Measurements from ENCODE around the gene HPS4. TPM values are rescaled to one million over a fixed set of nuclear protein-coding genes. Genes with fewer than 3 reads are reported as not detected.

Gene HPS4
- total and polyA plus RNA-seq, 2 donors (not counting 1 experiment from before 2014, with no cell fraction given): 23.0 to 37.7 TPM

DNA sequence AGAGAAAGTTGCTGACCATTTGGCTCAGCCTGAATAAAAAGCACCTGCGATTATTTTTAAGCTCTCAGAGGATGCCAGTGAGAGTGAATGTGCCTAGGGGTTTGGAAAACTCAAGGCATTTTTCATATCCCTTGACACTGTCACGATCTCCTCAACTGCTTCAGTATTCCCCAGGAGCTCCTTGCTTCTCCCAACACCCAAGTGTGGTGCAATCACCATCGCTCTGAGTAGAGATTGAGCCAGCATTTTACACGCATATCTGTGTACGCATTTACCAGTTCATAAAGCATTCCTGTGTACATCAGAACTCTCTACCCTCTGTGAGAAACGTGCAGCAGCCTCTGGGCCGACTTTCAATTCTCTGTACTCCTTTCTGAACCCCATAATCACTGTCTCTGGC, 1.4 kb upstream of the HPS4 start:
- Histone ChIP-seq H3K79me2 (ENCODE audit: control insufficient read depth, insufficient read depth, low read length) (peaks cover 15% of the 10 kb centered on the region), H3K27ac (ENCODE audit: insufficient read depth, low read length) (peak overlapping the region; percentile 93), H3K4me1 (ENCODE audit: control insufficient read depth, extremely low read depth, insufficient read depth, low read length) (peaks cover 9% of the 10 kb centered on the region), H3K4me2 (ENCODE audit: extremely low read depth, insufficient read depth, low read length) (peak overlapping the region; percentile 96), H4K20me1 (ENCODE audit: control insufficient read depth, extremely low read depth, insufficient read depth, low read length) (no peaks in the 10 kb centered on the region), H3K36me3 (ENCODE audit: control insufficient read depth, insufficient read depth, low read length) (peaks cover 6% of the 10 kb centered on the region), H2AFZ (ENCODE audit: low read length) (no peak overlapping the region), H3K9ac (ENCODE audit: insufficient read depth, low read length) (peak overlapping the region; percentile 21), H3K27me3 (ENCODE audit: control insufficient read depth, insufficient read depth, low read length) (no peaks in the 10 kb centered on the region), H3K9me3 (ENCODE audit: control insufficient read depth, insufficient read depth, low read depth, low read length) (no peaks in the 10 kb centered on the region), H3K4me3 (replicated peaks in 1 of 4; ENCODE audit: control extremely low read depth in 1 of 4, insufficient read depth in 1 of 4, low read depth in 3 of 4, low read length in 4 of 4) (peak overlapping the region in 3 of 4 experiments; percentile 77 to 96 (median 93))
- no peak for TF ChIP-seq EZH2 (IDR thresholded peaks at IDR 0.05; ENCODE audit: low read length, missing control alignments)
- TF ChIP-seq, protein P1, sequence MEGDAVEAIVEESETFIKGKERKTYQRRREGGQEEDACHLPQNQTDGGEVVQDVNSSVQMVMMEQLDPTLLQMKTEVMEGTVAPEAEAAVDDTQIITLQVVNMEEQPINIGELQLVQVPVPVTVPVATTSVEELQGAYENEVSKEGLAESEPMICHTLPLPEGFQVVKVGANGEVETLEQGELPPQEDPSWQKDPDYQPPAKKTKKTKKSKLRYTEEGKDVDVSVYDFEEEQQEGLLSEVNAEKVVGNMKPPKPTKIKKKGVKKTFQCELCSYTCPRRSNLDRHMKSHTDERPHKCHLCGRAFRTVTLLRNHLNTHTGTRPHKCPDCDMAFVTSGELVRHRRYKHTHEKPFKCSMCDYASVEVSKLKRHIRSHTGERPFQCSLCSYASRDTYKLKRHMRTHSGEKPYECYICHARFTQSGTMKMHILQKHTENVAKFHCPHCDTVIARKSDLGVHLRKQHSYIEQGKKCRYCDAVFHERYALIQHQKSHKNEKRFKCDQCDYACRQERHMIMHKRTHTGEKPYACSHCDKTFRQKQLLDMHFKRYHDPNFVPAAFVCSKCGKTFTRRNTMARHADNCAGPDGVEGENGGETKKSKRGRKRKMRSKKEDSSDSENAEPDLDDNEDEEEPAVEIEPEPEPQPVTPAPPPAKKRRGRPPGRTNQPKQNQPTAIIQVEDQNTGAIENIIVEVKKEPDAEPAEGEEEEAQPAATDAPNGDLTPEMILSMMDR (conservative IDR thresholded peaks at IDR 0.05 in 1 of 2, IDR thresholded peaks at IDR 0.05 in 1 of 2; ENCODE audit: low read depth in 1 of 2, low read length in 2 of 2): no peak
- peak in 1 of 2 donors; percentile 5 for DNase-seq (ENCODE audit: low read depth in 2 of 2)

DNA sequence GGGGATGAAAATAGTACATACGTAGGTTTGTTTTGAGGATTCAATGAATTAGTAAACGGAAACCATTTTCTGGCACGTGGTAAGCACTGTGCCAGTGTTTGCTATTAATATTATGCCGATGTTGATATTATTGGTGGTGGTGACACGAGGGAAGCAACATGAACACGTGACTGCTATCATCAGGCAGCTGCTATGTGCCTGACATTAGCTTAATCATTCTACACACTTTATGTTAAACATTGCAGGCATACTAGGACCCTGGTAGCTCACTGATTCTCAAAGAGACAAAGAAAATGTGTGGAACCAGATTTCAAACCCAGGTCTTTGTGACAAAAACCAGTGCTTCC, 750 bp upstream of the HPS4 start:
- DNase-seq (ENCODE audit: low read depth in 2 of 2): peak in 1 of 2 donors; percentile 23
- Histone ChIP-seq H3K4me2 (ENCODE audit: extremely low read depth, insufficient read depth, low read length) (peak overlapping the region; percentile 96), H3K9ac (ENCODE audit: insufficient read depth, low read length) (peak overlapping the region; percentile 21), H3K27ac (ENCODE audit: insufficient read depth, low read length) (peak overlapping the region; percentile 93), H4K20me1 (ENCODE audit: control insufficient read depth, extremely low read depth, insufficient read depth, low read length) (no peaks in the 10 kb centered on the region), H3K79me2 (ENCODE audit: control insufficient read depth, insufficient read depth, low read length) (peaks cover 15% of the 10 kb centered on the region), H3K4me1 (ENCODE audit: control insufficient read depth, extremely low read depth, insufficient read depth, low read length) (peaks cover 9% of the 10 kb centered on the region), H3K9me3 (ENCODE audit: control insufficient read depth, insufficient read depth, low read depth, low read length) (no peaks in the 10 kb centered on the region), H3K4me3 (replicated peaks in 1 of 4; ENCODE audit: control extremely low read depth in 1 of 4, insufficient read depth in 1 of 4, low read depth in 3 of 4, low read length in 4 of 4) (peak overlapping the region; percentile 77 to 96 (median 94)), H2AFZ (ENCODE audit: low read length) (peak overlapping the region; percentile 27), H3K27me3 (ENCODE audit: control insufficient read depth, insufficient read depth, low read length) (no peaks in the 10 kb centered on the region), H3K36me3 (ENCODE audit: control insufficient read depth, insufficient read depth, low read length) (peaks cover 4% of the 10 kb centered on the region)
- TF ChIP-seq EZH2 (IDR thresholded peaks at IDR 0.05; ENCODE audit: low read length, missing control alignments): no peak
- TF ChIP-seq, protein P1 (conservative IDR thresholded peaks at IDR 0.05 in 1 of 2, IDR thresholded peaks at IDR 0.05 in 1 of 2; ENCODE audit: low read depth in 1 of 2, low read length in 2 of 2): no peak

DNA sequence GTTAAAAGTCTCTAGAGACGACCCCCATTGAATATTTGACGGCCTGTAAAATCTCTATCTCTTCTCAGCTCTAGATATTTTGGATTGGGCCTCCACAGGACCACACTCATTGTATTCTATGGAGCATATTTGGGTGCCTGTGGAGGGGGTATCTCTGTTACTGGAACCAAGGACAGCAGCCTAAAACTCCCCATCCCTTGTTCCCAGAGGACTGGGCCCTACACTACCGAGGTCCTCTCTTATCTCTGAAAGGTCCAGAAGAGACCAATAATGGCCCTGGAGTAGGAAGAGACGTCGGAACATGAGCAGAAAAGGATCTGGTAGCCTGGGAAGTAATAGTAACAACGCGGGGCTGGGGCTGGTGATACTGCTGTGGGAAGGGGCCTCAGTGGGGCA, 542 bp downstream of the HPS4 start:
- peaks cover 15% of the 10 kb centered on the region for H3K79me2 ChIP-seq (ENCODE audit: control insufficient read depth, insufficient read depth, low read length)
- H3K4me1 ChIP-seq (ENCODE audit: control insufficient read depth, extremely low read depth, insufficient read depth, low read length): peaks cover 9% of the 10 kb centered on the region
- H4K20me1 ChIP-seq (ENCODE audit: control insufficient read depth, extremely low read depth, insufficient read depth, low read length): no peaks in the 10 kb centered on the region
- H3K27ac ChIP-seq (ENCODE audit: insufficient read depth, low read length): peak overlapping the region; percentile 93
- H2AFZ ChIP-seq (ENCODE audit: low read length): peak overlapping the region; percentile 86
- TF ChIP-seq, protein P1 (conservative IDR thresholded peaks at IDR 0.05 in 1 of 2, IDR thresholded peaks at IDR 0.05 in 1 of 2; ENCODE audit: low read depth in 1 of 2, low read length in 2 of 2): no peak
- TF ChIP-seq EZH2 (IDR thresholded peaks at IDR 0.05; ENCODE audit: low read length, missing control alignments): no peak
- H3K4me3 ChIP-seq (replicated peaks in 1 of 4; ENCODE audit: control extremely low read depth in 1 of 4, insufficient read depth in 1 of 4, low read depth in 3 of 4, low read length in 4 of 4): peak overlapping the region; percentile 74 to 96 (median 85)
- no peaks in the 10 kb centered on the region for H3K27me3 ChIP-seq (ENCODE audit: control insufficient read depth, insufficient read depth, low read length)
- H3K4me2 ChIP-seq (ENCODE audit: extremely low read depth, insufficient read depth, low read length): peak overlapping the region; percentile 84
- DNase-seq (ENCODE audit: low read depth in 2 of 2): peak in 1 of 2 donors; percentile 2
- H3K36me3 ChIP-seq (ENCODE audit: control insufficient read depth, insufficient read depth, low read length): peaks cover 3% of the 10 kb centered on the region
- H3K9ac ChIP-seq (ENCODE audit: insufficient read depth, low read length): peak overlapping the region; percentile 95
- H3K9me3 ChIP-seq (ENCODE audit: control insufficient read depth, insufficient read depth, low read depth, low read length): no peaks in the 10 kb centered on the region
